Lower leg skin (tissue), 4 donors: ENCODE measurements around the gene STX4. TPM values are rescaled to one million over a fixed set of nuclear protein-coding genes. Genes with fewer than 3 reads are reported as not detected.

Experiments
- DNase-seq, 2 donors: peaks; one replicate each; pipeline ENCODE4 v3.0.0-alpha.2; 2019; ENCODE audit warnings: low spot score in 2 of 2
- H3K4me3 ChIP-seq: fragments of 200-600 bp; sonication (generic); 2 replicates; pipeline ENCODE4 v1.5.1; 2017; ENCODE audit warnings: mild to moderate bottlenecking, low read depth; ENCODE audit not compliant: poor library complexity, severe bottlenecking
- CTCF ChIP-seq, 3 donors: fragments of 450-650 bp; IDR thresholded peaks; one replicate each; pipeline ENCODE4 v1.5.1; 2016; ENCODE audit warnings: antibody characterized with exemption in 3 of 3, mild to moderate bottlenecking in 3 of 3, moderate library complexity in 2 of 3
- POLR2A ChIP-seq, 2 donors: fragments of 450-650 bp; IDR thresholded peaks; one replicate each; pipeline ENCODE4 v1.6.1; 2016 to 2017; ENCODE audit warnings: antibody characterized with exemption in 2 of 2, mild to moderate bottlenecking in 1 of 2, moderate library complexity in 1 of 2
- WGBS, 2 donors: methylation state at CpG; one replicate each; pipeline ENCODE4 v1.1.5; 2018; 5-methylcytosine and 5-hydroxymethylcytosine counted together
- intact Hi-C: fragments of 100-400 bp; cut with DNase I; formaldehyde crosslinking; loops from one replicate; pipeline ENCODE4 v1.15.0; 2023; ENCODE audit warnings: low total_unique reads
- total RNA-seq, 4 donors: library from RNA; depleted of rRNA; stranded (reverse); fragments of >200 nt; gene quantifications; one replicate each; pipeline ENCODE4 v1.1.0, GENCODE V29; 2016

Gene STX4
- total RNA-seq, 4 donors from 2014 or later, result 38.7 to 53.1 (median 46.4) TPM

DNA sequence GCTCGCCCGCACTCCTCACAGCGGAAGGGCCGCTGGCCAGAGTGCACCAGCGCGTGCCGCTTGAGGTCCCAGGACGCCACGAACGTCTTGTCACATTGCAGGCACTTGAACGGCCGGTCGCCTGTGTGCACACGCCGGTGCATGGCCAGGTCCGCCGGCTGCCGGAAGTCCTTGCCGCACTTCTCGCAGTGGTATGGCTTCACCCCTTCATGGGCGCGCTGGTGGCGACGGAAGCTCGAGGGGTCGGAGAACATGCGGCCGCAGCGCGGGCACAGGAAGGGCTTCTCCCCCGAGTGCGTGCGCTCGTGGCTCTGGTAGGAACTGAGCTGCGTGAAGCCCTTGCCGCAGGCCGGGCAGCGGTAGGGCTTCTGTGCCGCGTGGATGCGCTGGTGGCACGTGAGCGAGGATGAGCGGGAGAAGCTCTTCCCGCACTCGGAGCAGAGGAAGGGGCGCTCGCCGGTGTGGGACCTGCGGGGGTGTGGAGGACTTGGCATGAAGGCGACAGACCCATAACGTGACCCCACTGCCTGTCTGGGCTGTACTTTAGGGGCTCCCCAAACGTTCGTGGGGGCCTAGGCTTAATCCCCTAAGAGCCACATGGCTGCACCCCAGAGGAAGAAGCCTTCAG is 28.6 kb downstream of the STX4 start:
- TF ChIP-seq POLR2A (IDR thresholded peaks at IDR 0.05) (no peak), CTCF (IDR thresholded peaks at IDR 0.05) (no peak)
- DNase-seq, result no peak
- intact Hi-C loops, result no loop called here
- no peak overlapping the region for H3K4me3 ChIP-seq
- WGBS, 2 donors, result 96 to 97% methylated on average over 52 to 53 of the region's 54 CpGs

GRCh38 chr16:31063495-31063842 is 30.1 kb downstream of the STX4 start:
- 92 to 99% methylated on average over 9 of the region's 9 CpGs for WGBS, 2 donors
- intact Hi-C loops, result no loop called here
- TF ChIP-seq POLR2A (IDR thresholded peaks at IDR 0.05), result no peak
- TF ChIP-seq CTCF (IDR thresholded peaks at IDR 0.05), result no peak
- DNase-seq, result no peak
- H3K4me3 ChIP-seq, result no peak overlapping the region

DNA sequence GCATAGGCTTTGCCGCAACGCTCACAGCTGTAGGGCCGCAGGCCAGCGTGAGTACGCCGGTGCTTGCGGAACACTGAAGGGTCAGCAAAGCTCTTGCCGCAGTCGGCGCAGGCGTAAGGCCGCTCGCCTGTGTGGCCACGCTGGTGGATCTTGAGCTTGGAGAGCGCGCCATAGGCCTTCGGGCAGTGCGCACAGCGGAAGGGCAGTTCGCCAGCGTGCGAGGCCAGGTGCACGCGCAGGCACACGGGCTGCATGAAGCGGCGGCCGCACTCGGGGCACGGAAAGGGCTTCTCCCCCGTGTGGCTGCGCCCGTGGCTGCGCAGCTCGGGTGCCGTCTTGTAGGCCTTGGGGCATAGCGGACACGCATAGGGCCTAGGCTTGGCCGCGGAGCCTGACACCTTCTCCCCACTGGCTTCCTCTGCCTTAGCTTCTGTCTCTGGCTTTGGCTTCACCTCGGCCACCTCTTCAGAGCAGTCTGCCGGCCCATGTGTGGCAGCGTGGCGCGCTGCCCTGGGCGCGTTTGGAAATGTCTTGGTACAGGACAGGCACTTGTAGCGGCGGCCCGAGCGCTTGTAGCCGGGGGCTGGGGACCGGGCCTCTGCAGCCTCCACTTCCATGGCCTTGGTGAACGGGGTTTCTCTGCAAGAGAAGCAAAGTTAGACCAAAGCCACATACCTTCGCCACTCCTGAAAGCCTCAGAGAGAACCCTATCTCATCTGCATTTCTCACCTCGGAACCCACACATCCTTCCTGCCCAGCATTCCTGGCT is 30.7 kb downstream of the STX4 start:
- no peak overlapping the region for H3K4me3 ChIP-seq
- DNase-seq, result peak in 1 of 2 donors; percentile 84
- WGBS, 2 donors, result 91% methylated on average over 48 to 56 of the region's 56 CpGs
- TF ChIP-seq POLR2A (IDR thresholded peaks at IDR 0.05) (no peak), CTCF (IDR thresholded peaks at IDR 0.05) (no peak)
- intact Hi-C loops, result no loop called here

DNA sequence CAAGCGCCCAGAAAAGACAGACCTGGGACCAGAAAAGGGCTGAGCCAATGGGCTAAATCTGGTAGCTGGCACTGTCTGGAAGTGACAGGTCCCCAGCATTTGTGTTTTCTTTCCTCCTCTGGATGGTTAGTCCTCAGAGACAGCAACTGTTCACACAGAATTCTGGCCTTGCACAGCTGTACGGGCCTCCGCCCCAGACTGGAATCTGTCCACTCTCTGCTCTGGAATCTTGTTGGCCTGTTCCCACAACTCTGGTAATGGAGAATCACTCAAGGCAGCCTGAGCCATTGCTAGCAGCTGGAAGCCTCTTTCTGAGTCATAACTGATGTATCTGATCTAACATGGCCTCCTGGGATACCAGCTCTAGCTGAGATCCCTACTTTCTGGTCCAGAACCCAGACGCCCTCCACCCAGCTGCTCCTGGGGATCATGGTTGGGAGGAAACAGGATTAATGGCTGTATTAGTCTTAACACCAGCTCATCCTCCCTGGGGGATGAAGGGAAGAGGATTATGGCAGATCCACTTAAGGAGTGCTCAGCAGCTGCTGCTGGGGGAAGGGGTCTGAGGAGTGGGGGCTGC is 31.6 kb downstream of the STX4 start:
- H3K4me3 ChIP-seq, result no peak overlapping the region

DNA sequence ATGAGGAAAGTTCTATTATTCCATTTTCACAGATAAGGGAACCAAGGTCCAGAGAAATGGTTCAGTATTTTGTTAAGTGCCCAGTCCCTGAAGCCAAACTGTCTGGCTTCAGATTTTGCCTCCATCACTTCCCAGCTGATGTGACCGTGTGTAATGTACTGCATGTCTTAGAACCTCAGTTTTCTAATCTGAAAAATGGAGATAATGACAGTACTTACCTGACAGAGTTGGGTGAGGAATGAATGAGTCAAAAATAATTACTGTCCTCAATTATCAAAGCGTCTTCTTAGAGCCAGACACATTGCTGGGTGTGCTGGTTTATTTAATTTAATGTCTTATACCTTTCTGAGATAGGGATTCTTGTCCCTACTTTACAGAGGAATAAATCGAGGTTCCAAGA is 34.0 kb downstream of the STX4 start:
- no peak for DNase-seq
- WGBS, 2 donors, result 87 to 91% methylated on average over 3 of the region's 3 CpGs
- H3K4me3 ChIP-seq, result no peak overlapping the region
- TF ChIP-seq POLR2A (IDR thresholded peaks at IDR 0.05), result no peak
- no peak for TF ChIP-seq CTCF (IDR thresholded peaks at IDR 0.05)
- intact Hi-C loops, result no loop called here

More for the DNA sequence above, 31.6 kb downstream of the STX4 start:
- peak; percentile 70 to 90 for DNase-seq
- no peak for TF ChIP-seq POLR2A (IDR thresholded peaks at IDR 0.05)
- no peak for TF ChIP-seq CTCF (IDR thresholded peaks at IDR 0.05)
- intact Hi-C loops, result no loop called here
- WGBS, 2 donors, result 37 to 38% methylated on average over 4 of the region's 4 CpGs
